ENCODE measurements around the gene SECISBP2L.

Gene SECISBP2L

DNA sequence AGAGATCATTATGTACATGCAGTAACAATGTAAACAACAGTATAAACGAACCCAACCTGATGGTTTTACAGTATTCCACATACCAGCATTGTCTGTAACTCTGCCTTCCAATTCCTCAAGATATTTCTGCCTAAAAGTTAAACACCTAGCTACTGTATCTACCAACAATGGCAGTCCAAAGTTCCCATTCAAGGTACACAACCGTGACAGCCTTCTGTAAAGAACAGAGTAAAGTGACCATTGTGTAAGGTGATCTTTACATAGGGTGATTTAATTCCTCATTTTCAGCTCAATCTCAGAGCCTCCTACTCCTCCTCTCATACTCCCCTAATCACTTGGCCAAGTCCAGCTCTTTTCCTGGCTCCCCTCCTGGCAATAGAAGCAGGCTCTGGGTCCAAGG is 10.4 kb downstream of the SECISBP2L start:
- no peak for DNase-seq (ENCODE audit: low read depth, low spot score)
- TF ChIP-seq FOXP2 (optimal IDR thresholded peaks at IDR 0.05; ENCODE audit: control extremely low read depth, extremely low read length, insufficient read depth) = no peak
- TF ChIP-seq EZH2 (IDR thresholded peaks at IDR 0.05) = no peak
- H3K9me3 ChIP-seq (ENCODE audit: low read depth, low read length) = no peaks in the 10 kb centered on the region
- H3K4me3 ChIP-seq = no peak overlapping the region
- H3K27ac ChIP-seq = no peak overlapping the region
- H3K36me3 ChIP-seq (ENCODE audit: insufficient read depth, low read length) = peaks cover 15% of the 10 kb centered on the region
- H3K9ac ChIP-seq (ENCODE audit: insufficient read length) = no peak overlapping the region

DNA sequence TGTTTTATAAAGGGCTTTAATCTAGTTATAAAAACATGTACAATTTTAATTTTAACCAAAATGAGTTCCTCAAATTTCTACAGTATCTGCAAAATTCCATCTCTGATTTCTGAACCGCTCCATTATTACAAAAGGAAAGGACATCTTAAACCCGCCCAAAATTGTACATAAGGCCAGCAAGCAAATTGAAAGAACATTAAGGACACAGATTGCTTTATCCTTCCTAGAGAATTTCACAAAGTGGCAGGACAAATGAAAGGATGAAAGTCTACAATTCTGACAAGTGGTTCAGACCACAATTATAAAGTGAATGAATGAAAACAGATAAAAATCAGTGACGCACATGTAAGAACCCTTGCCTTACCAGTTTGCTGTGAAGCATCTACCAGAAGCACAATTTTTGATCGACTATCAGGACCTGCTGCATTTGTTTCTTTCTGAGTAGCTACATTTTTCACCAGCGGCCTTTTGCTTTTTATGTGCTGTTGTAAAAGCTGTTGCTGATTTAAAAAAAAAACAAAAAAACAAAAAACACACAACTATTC is 13.6 kb downstream of the SECISBP2L start:
- Histone ChIP-seq H3K4me3 (no peak overlapping the region), H3K9me3 (ENCODE audit: low read depth, low read length) (no peaks in the 10 kb centered on the region), H3K36me3 (ENCODE audit: insufficient read depth, low read length) (peaks cover 26% of the 10 kb centered on the region), H3K9ac (ENCODE audit: insufficient read length) (no peak overlapping the region), H3K27ac (no peak overlapping the region)
- DNase-seq (ENCODE audit: low read depth, low spot score) = no peak
- no peak for TF ChIP-seq EZH2 (IDR thresholded peaks at IDR 0.05)

DNA sequence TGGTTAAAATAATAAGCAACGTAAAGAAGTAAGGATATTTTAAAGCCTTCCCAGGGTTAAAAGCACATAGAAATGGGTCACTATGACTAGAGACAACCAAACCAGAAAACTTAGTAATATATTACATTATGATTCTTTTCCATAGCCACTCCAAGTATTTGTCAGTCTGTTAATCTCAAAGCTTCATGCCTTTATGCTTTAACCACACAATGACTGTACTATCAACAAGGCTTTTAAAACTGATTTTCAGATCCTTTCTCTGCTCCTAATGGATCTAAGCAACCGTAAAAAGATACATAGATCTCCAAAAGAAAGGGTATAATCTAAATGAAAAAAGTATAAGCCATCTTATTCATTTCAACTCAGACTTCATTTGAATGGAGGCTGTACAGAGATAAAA is 14.4 kb downstream of the SECISBP2L start:
- TF ChIP-seq FOXP2 (optimal IDR thresholded peaks at IDR 0.05; ENCODE audit: control extremely low read depth, extremely low read length, insufficient read depth) (no peak), POLR2AphosphoS5 (IDR thresholded peaks at IDR 0.05; ENCODE audit: borderline replicate concordance, low read depth, low read length) (no peak), EZH2 (IDR thresholded peaks at IDR 0.05) (no peak)
- H3K36me3 ChIP-seq (ENCODE audit: insufficient read depth, low read length) = peaks cover 26% of the 10 kb centered on the region
- DNase-seq (ENCODE audit: low read depth, low spot score) = no peak
- no peaks in the 10 kb centered on the region for H3K9me3 ChIP-seq (ENCODE audit: low read depth, low read length)
- no peak overlapping the region for H3K4me3 ChIP-seq
- H3K27ac ChIP-seq = no peak overlapping the region
- no peak overlapping the region for H3K9ac ChIP-seq (ENCODE audit: insufficient read length)

DNA sequence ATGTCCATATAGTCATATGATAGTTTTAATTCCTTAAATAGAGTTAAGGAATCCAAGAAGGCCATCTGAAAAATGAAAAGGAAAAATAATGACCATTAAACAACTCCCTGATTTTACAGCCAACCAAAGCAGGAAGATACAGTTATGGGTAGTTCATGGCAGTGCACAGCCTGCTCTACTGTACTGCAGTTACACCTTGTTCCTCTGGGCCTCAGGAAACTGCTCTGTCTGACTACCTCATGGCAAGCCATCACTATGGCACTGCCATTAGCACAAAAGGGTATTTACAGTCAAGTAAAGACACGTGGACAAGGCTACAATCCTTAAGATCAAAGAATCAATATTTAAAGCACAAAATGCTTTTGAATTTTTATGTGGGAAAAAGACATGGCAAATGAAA is 19.5 kb downstream of the SECISBP2L start:
- Histone ChIP-seq H3K4me3 (no peak overlapping the region), H3K27ac (no peak overlapping the region), H3K36me3 (ENCODE audit: insufficient read depth, low read length) (peaks cover 18% of the 10 kb centered on the region), H3K9ac (ENCODE audit: insufficient read length) (no peak overlapping the region), H3K9me3 (ENCODE audit: low read depth, low read length) (no peaks in the 10 kb centered on the region)
- DNase-seq (ENCODE audit: low read depth, low spot score) = no peak
- TF ChIP-seq POLR2AphosphoS5 (IDR thresholded peaks at IDR 0.05; ENCODE audit: borderline replicate concordance, low read depth, low read length) (no peak), FOXP2 (optimal IDR thresholded peaks at IDR 0.05; ENCODE audit: control extremely low read depth, extremely low read length, insufficient read depth) (no peak), EZH2 (IDR thresholded peaks at IDR 0.05) (no peak)

GRCh38 chr15:49024840-49025239 is 21.4 kb downstream of the SECISBP2L start:
- Histone ChIP-seq H3K4me3 (no peak overlapping the region), H3K27ac (no peak overlapping the region), H3K36me3 (ENCODE audit: insufficient read depth, low read length) (peaks cover 15% of the 10 kb centered on the region), H3K9me3 (ENCODE audit: low read depth, low read length) (no peaks in the 10 kb centered on the region), H3K9ac (ENCODE audit: insufficient read length) (no peak overlapping the region)
- TF ChIP-seq FOXP2 (optimal IDR thresholded peaks at IDR 0.05; ENCODE audit: control extremely low read depth, extremely low read length, insufficient read depth) (no peak), POLR2AphosphoS5 (IDR thresholded peaks at IDR 0.05; ENCODE audit: borderline replicate concordance, low read depth, low read length) (no peak), EZH2 (IDR thresholded peaks at IDR 0.05) (no peak)
- DNase-seq (ENCODE audit: low read depth, low spot score) = no peak

DNA sequence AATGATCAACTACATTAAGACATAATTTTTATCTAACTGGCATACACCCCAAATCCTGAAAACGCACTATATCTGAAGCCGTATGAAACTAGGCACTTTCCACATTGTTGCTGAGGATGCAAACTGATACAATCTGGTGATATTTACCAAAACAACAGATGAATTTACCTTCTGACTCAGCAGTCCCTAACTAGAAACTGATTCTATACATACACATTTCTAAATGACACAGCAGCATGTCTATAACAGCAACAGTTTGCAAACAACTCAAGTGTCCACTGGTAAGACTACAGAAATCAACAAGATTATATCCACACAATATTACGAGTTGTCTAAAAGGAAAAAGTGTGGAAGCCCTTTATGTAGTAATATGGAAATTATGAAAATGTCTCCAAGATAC is 22.9 kb downstream of the SECISBP2L start:
- TF ChIP-seq FOXP2 (optimal IDR thresholded peaks at IDR 0.05; ENCODE audit: control extremely low read depth, extremely low read length, insufficient read depth) (no peak), POLR2AphosphoS5 (IDR thresholded peaks at IDR 0.05; ENCODE audit: borderline replicate concordance, low read depth, low read length) (no peak), EZH2 (IDR thresholded peaks at IDR 0.05) (no peak)
- H3K9ac ChIP-seq (ENCODE audit: insufficient read length) = no peak overlapping the region
- no peak for DNase-seq (ENCODE audit: low read depth, low spot score)

GRCh38 chr15:49015896-49016295 is 30.4 kb downstream of the SECISBP2L start:
- TF ChIP-seq EZH2 (IDR thresholded peaks at IDR 0.05) (no peak), POLR2AphosphoS5 (IDR thresholded peaks at IDR 0.05; ENCODE audit: borderline replicate concordance, low read depth, low read length) (no peak), FOXP2 (optimal IDR thresholded peaks at IDR 0.05; ENCODE audit: control extremely low read depth, extremely low read length, insufficient read depth) (no peak)
- Histone ChIP-seq H3K36me3 (ENCODE audit: insufficient read depth, low read length) (peaks cover 33% of the 10 kb centered on the region), H3K9ac (ENCODE audit: insufficient read length) (no peak overlapping the region), H3K27ac (no peak overlapping the region), H3K9me3 (ENCODE audit: low read depth, low read length) (no peaks in the 10 kb centered on the region), H3K4me3 (no peak overlapping the region)
- no peak for DNase-seq (ENCODE audit: low read depth, low spot score)

More for the DNA sequence above, 22.9 kb downstream of the SECISBP2L start:
- Histone ChIP-seq H3K36me3 (ENCODE audit: insufficient read depth, low read length) (peaks cover 15% of the 10 kb centered on the region), H3K4me3 (no peak overlapping the region), H3K27ac (no peak overlapping the region), H3K9me3 (ENCODE audit: low read depth, low read length) (no peaks in the 10 kb centered on the region)

DNA sequence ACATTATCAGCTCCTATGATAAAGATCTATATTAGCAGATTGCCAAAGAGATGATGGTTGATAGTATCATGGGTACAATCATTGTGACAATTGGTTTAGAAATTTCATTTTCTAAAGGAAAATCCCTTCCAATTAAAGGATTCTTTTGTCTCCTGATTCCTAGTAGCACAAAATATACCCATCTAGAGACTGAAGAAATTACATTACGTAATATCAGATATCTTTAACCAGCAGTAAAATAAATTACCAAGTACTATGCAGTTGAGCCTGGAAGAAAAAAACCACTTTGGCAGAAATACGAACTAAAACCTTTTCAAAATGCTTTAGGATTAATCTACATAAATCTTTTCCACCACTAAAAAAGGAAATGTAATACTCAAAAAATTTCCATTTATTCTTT is 46.9 kb downstream of the SECISBP2L start:
- Histone ChIP-seq H3K9me3 (ENCODE audit: low read depth, low read length) (no peaks in the 10 kb centered on the region), H3K9ac (ENCODE audit: insufficient read length) (no peak overlapping the region), H3K36me3 (ENCODE audit: insufficient read depth, low read length) (peaks cover 20% of the 10 kb centered on the region), H3K27ac (no peak overlapping the region), H3K4me3 (no peak overlapping the region)
- TF ChIP-seq EZH2 (IDR thresholded peaks at IDR 0.05) (no peak), FOXP2 (optimal IDR thresholded peaks at IDR 0.05; ENCODE audit: control extremely low read depth, extremely low read length, insufficient read depth) (no peak), POLR2AphosphoS5 (IDR thresholded peaks at IDR 0.05; ENCODE audit: borderline replicate concordance, low read depth, low read length) (no peak)
- DNase-seq (ENCODE audit: low read depth, low spot score) = no peak

DNA sequence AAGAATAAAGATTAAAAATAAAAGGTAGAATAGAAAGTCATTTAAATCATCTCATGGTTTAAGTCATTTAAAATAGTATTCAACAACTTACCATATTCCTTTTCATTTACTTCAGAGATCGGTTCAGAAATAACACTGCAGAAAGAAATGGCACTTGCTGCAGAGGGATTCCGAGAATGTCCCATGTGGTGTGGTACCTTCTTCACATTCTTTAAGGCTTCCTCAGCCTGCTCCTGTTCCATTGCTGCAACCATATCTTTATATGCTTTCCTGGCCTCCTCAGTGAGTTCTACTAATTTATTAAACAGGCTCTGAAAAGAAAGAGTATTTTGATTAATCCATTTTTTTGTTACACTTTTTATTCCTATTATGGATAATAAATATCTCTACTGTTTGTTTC is 50.0 kb downstream of the SECISBP2L start:
- H3K9me3 ChIP-seq (ENCODE audit: low read depth, low read length) = no peaks in the 10 kb centered on the region
- no peak for DNase-seq (ENCODE audit: low read depth, low spot score)
- no peak overlapping the region for H3K4me3 ChIP-seq
- peaks cover 34% of the 10 kb centered on the region for H3K36me3 ChIP-seq (ENCODE audit: insufficient read depth, low read length)
- TF ChIP-seq EZH2 (IDR thresholded peaks at IDR 0.05) = no peak
- TF ChIP-seq FOXP2 (optimal IDR thresholded peaks at IDR 0.05; ENCODE audit: control extremely low read depth, extremely low read length, insufficient read depth) = no peak
- no peak for TF ChIP-seq POLR2AphosphoS5 (IDR thresholded peaks at IDR 0.05; ENCODE audit: borderline replicate concordance, low read depth, low read length)
- no peak overlapping the region for H3K9ac ChIP-seq (ENCODE audit: insufficient read length)
- peak overlapping the region; percentile 16; the same call in 1 of the 2 replicates for H3K27ac ChIP-seq

Measured in SK-N-MC (cell line).